K562 treated with DMSO at 1 percent for 12 hours (cell line): Measurements from ENCODE around the gene HP1BP3. TPM values are rescaled to one million over a fixed set of nuclear protein-coding genes. Genes with fewer than 3 reads are reported as not detected.

Experiments used
- total RNA-seq: library from RNA; unstranded; fragments of 300-600 nt; gene quantifications from 2 replicates; pipeline ENCODE4 v1.2.3, GENCODE V29; 2022; ENCODE audit not compliant: insufficient read depth

HP1BP3 gene, protein sequence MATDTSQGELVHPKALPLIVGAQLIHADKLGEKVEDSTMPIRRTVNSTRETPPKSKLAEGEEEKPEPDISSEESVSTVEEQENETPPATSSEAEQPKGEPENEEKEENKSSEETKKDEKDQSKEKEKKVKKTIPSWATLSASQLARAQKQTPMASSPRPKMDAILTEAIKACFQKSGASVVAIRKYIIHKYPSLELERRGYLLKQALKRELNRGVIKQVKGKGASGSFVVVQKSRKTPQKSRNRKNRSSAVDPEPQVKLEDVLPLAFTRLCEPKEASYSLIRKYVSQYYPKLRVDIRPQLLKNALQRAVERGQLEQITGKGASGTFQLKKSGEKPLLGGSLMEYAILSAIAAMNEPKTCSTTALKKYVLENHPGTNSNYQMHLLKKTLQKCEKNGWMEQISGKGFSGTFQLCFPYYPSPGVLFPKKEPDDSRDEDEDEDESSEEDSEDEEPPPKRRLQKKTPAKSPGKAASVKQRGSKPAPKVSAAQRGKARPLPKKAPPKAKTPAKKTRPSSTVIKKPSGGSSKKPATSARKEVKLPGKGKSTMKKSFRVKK
- total RNA-seq = 82.0 and 309 TPM in 2 replicates

DNA sequence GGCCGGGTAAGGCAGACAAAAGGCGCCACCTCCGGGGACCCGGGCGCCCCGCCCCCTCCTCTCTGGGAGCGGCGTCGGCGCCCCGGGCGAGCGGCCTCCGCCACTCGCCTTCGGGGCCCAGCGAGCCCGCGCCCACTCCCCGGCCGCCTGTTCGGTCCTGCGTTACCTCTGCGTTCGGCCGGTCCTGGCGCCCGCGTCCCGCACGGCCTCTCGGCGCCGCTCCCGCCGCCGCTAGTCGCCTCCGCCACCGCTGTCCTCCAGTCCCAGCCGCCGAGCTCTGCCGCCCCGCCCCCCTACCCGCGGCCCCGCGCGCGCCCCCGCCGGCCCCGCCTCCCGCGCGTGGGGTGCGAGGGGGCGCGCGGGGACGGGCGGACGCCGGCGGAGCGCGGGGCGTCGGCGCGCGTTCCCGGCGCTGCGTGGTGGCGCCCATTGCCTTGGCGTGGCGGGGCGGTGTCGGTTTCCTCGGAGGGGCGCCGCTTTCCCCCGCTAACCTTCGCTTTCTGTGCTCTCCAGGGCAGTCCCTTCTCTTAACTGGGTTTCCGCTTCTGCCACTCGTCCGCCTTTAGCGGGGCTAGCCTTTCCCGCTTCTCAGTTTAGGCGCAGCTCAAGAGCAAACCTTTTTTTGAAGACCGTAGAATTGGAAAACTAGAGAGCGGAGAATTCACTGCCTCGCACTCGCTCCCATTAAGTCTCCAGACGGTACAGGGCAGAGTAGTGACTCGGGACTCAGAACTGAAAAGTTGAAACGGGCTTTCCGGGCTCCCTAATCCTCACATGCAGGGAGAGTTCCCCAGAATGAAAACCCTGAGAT is at the start of gene HP1BP3:
TSS of gene HP1BP3 (minus strand) at position 279 of the 811 bp plus-strand sequence. CDS start 6,867 bp downstream, outside the sequence.

DNA sequence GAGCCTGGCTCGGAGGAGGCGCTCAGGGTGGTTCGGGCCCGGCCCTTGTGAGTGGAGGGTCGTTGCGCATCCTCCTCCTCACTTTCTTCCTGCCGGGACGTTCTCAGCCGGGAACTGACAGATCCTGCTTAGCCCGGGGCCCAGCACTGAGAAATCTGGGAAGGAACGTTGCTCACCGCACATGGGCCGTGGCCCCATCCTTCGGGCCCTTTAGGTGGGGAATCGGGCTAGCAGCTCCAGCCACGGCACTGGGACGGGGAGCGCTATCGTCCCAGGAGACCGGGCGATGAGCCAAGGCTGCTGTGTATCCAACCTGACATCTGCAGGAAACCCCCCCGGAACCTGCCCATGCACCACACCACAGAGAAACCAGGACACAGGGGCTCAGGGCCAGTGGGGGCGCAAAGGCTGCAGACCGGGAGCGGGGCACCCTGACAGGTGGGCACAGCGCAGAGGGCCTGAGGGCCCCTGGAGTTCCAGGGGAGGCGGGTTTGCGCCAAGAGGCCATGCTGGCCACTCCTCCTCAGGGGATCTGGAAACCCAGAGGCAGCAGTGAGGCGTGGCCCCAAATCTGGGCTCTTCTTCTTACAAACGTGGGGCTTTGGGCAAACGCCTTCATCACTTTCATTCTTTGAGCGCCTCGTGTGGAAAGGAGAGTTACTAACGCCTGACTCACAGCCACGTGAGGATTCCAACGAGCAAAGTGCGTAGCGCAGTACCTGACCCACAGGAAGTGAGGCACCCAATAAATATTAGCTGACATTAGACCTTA is 54.3 kb downstream of the HP1BP3 start, which contains the start of gene SH2D5:
TSS of gene SH2D5 (minus strand) at position 116 of the 772 bp plus-strand sequence. CDS start 4,659 bp downstream, outside the sequence.

DNA sequence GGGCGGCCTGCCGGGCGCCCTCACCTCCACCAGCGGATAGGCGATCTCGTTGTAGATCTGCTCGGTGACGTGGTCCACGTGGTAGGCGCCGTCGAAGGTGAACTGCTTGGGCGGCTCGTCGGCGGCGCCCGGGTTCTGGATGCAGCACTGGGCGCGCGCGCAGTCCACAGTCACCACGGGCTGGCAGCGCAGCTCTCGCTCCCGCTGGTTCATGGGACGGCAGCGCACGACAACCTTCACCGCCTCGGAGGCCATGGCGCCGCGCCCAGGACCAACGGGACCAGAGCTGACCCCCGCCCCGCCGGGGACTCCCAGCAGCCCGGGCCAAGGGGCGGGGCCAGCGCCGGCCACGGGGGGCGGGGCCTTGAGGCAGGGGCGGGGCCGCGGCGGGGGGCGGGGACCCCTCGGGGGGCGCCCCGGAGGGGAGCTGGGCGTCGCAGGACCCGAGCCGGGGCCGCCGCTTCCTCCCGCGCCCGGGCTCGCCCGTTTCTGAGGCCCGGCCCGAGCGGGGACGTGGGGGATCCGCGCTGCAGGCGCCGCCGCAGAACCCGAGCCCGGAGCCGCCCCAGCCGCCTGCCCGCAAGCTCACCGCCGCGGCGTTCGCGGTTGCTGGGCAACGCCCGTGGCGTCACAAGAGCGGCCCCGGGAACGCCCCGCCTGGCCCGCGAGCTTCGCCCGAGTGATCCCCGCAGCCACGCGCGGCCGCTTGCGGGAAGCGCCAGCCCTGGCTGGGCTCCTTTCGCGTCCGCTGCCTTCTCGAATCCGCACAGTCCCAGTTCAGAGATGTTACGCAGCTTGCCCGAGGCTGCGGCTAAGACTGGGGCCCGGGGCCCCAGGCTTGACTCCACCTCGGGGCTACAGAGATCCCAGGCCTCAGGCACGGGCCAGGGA is 69.4 kb downstream of the HP1BP3 start, which contains the start of gene KIF17:
TSS of gene KIF17 (minus strand) at position 556 of the 891 bp plus-strand sequence. CDS start at position 255, 301 bp downstream.

Other genes with a start within 250 kb of the HP1BP3 start
- not detected in 2 replicates for gene FAM43B, start 234.7 kb downstream of the HP1BP3 start, total RNA-seq
- not detected in 2 replicates for gene CDA, start 198.2 kb downstream of the HP1BP3 start, total RNA-seq
- 72.3 and 83.9 TPM in 2 replicates for gene PINK1, start 153.8 kb downstream of the HP1BP3 start, total RNA-seq
- gene DDOST, start 125.9 kb downstream of the HP1BP3 start, total RNA-seq = 258 and 340 TPM in 2 replicates
- 0.39 TPM in 1 of 2 replicates, not detected in the other for gene KIF17, start 69.3 kb downstream of the HP1BP3 start, total RNA-seq
- gene SH2D5, start 54.6 kb downstream of the HP1BP3 start, total RNA-seq = not detected in 2 replicates